Stimulated activated naive B cell treated with anti-CD40 and anti-IgM and Interleukin-4, amounts not matched to agents 10 μg/mL and 1 μg/mL and 100 μg/mL, for 72 hours (primary cell): ENCODE results near the gene CAPRIN2.

Experiments
- ATAC-seq, 2 donors: fragments of 150-1000 bp; cut with Tn5 transposase; replicated peaks; 2 replicates each; pipeline ENCODE4 v1.10.0; 2021; ENCODE audit warnings: moderate library complexity in 1 of 2
- DNase-seq: peaks from one replicate; pipeline ENCODE4 v3.0.0; 2021
- H3K27ac Mint-ChIP-seq: one replicate; pipeline ENCODE4 v1.8.0; 2022; ENCODE audit warnings: mild to moderate bottlenecking, mixed read lengths
- H3K27me3 Mint-ChIP-seq, 2 donors: one replicate each; pipeline ENCODE4 v1.8.0; 2022; ENCODE audit warnings: mixed read lengths in 2 of 2
- H3K36me3 Mint-ChIP-seq, 2 donors: one replicate each; pipeline ENCODE4 v1.8.0; 2022; ENCODE audit warnings: mixed read lengths in 2 of 2, mild to moderate bottlenecking in 1 of 2
- H3K4me1 Mint-ChIP-seq, 2 donors: one replicate each; pipeline ENCODE4 v1.8.0; 2022; ENCODE audit warnings: mixed read lengths in 2 of 2, mild to moderate bottlenecking in 1 of 2
- H3K4me3 Mint-ChIP-seq, 2 donors: one replicate each; pipeline ENCODE4 v1.8.0; 2022; ENCODE audit warnings: mild to moderate bottlenecking in 2 of 2, mixed read lengths in 2 of 2, moderate library complexity in 1 of 2
- H3K9me3 Mint-ChIP-seq, 2 donors: one replicate each; pipeline ENCODE4 v1.8.0; 2022; ENCODE audit warnings: mixed read lengths in 2 of 2, mild to moderate bottlenecking in 1 of 2

CAPRIN2 gene

GRCh38 chr12:30661210-30661609, 93.5 kb downstream of the CAPRIN2 start:
- Mint-ChIP-seq H3K4me3 (no peak overlapping the region), H3K27me3 (no peaks in the 10 kb centered on the region), H3K36me3 (peaks cover 18 to 36% of the 10 kb centered on the region in 2 donors), H3K9me3 (no peaks in the 10 kb centered on the region), H3K4me1 (no peaks in the 10 kb centered on the region), H3K27ac (no peak overlapping the region)
- no peak for ATAC-seq
- no peak for DNase-seq
